H1 (cell line): ENCODE results near the gene OPALIN. TPM values are rescaled to one million over a fixed set of nuclear protein-coding genes. Genes with fewer than 3 reads are reported as not detected.

Experiments
- CTCF ChIA-PET: fragments of 300-600 bp; sonication (Branson Sonifier 250); formaldehyde crosslinking; loops from one replicate; lab custom pipeline; 2021; ENCODE audit not compliant: partially characterized antibody; lab: Charles Lee
- POLR2A ChIA-PET: fragments of 300-600 bp; sonication (Branson Sonifier 250); formaldehyde crosslinking; loops from one replicate; lab custom pipeline; 2021; ENCODE audit warnings: inconsistent platforms; ENCODE audit not compliant: partially characterized antibody; lab: Charles Lee
- DNase-seq, 2 experiments: peaks; one replicate each; pipeline versions ENCODE4 v3.0.0 to v3.0.0-alpha.2; 2010 to 2022; ENCODE audit warnings: low spot score in 2 of 2, low read depth in 1 of 2, mixed read lengths in 1 of 2
- FAIRE-seq: peaks from 2 replicates; lab custom pipeline; 2011; peaks lifted over from hg19 to GRCh38; lab: Jason Lieb, UNC
- H2AFZ ChIP-seq: 2 replicates; pipeline ENCODE4 v1.8.1; 2012; ENCODE audit warnings: low read length, inconsistent platforms
- H2AK5ac ChIP-seq: 2 replicates; pipeline ENCODE4 v1.6.1; 2013; ENCODE audit warnings: low read depth, low read length
- H2BK120ac ChIP-seq: replicated peaks from 2 replicates; pipeline ENCODE3; 2013; ENCODE audit warnings: low read depth, low read length, inconsistent platforms
- H2BK12ac ChIP-seq: 2 replicates; pipeline ENCODE4 v1.6.1; 2013; ENCODE audit warnings: low read depth, low read length
- H2BK15ac ChIP-seq: 2 replicates; pipeline ENCODE4 v1.6.1; 2013; ENCODE audit warnings: low read length
- H2BK20ac ChIP-seq: 2 replicates; pipeline ENCODE4 v1.6.1; 2013; ENCODE audit warnings: low read length
- H2BK5ac ChIP-seq: 2 replicates; pipeline ENCODE4 v1.6.1; 2013; ENCODE audit warnings: low read depth, low read length
- H3K14ac ChIP-seq: 2 replicates; pipeline ENCODE4 v1.6.1; 2013; ENCODE audit warnings: inconsistent platforms; ENCODE audit not compliant: insufficient read length
- H3K18ac ChIP-seq: 2 replicates; pipeline ENCODE4 v1.6.1; 2013; ENCODE audit warnings: low read length; ENCODE audit errors: extremely low read depth
- H3K23ac ChIP-seq: 2 replicates; pipeline ENCODE4 v1.6.1; 2013; ENCODE audit warnings: inconsistent platforms; ENCODE audit not compliant: insufficient read length
- H3K23me2 ChIP-seq: 2 replicates; pipeline ENCODE4 v1.6.1; 2013; ENCODE audit warnings: low read depth, low read length
- H3K27ac ChIP-seq: 2 replicates; pipeline ENCODE4 v1.6.1; 2011; ENCODE audit warnings: low read depth, low read length, inconsistent platforms
- H3K27me3 ChIP-seq, 4 experiments: replicated peaks in 1 of 4; 1 replicate in 1 of 4; 2 replicates in 3 of 4; pipeline versions ENCODE4 v1.6.1 to v1.8.1; 2011 to 2013; ENCODE audit warnings: low read length in 3 of 4, mild to moderate bottlenecking in 3 of 4, inconsistent platforms in 2 of 4, mixed read lengths in 2 of 4, moderate library complexity in 1 of 4; ENCODE audit not compliant: control insufficient read depth in 3 of 4, insufficient read depth in 3 of 4; ENCODE audit errors: extremely low read depth in 1 of 4
- H3K36me3 ChIP-seq, 4 experiments: 2 replicates each; pipeline versions ENCODE4 v1.6.1 to v1.8.1; 2011 to 2013; ENCODE audit warnings: mild to moderate bottlenecking in 4 of 4, low read length in 3 of 4, moderate library complexity in 2 of 4, control low read depth in 1 of 4, inconsistent platforms in 1 of 4; ENCODE audit not compliant: insufficient read depth in 4 of 4, control insufficient read depth in 2 of 4
- H3K4ac ChIP-seq: replicated peaks from 2 replicates; pipeline ENCODE3; 2013; ENCODE audit warnings: low read length, low read depth, mixed read lengths, inconsistent platforms; ENCODE audit not compliant: insufficient read length
- H3K4me1 ChIP-seq, 4 experiments: replicated peaks in 1 of 4; 1 replicate in 1 of 4; 2 replicates in 3 of 4; pipeline versions ENCODE4 v1.6.1 to v1.8.1; 2011 to 2013; ENCODE audit warnings: low read length in 3 of 4, inconsistent platforms in 2 of 4, mixed read lengths in 1 of 4; ENCODE audit not compliant: insufficient read depth in 4 of 4, control insufficient read depth in 3 of 4
- H3K4me2 ChIP-seq, 2 experiments: 2 replicates each; pipeline versions ENCODE4 v1.6.1 to v1.8.1; 2011 to 2013; ENCODE audit warnings: low read depth in 2 of 2, low read length in 2 of 2, control low read depth in 1 of 2, inconsistent platforms in 1 of 2, mild to moderate bottlenecking in 1 of 2; ENCODE audit not compliant: insufficient read depth in 1 of 2
- H3K4me3 ChIP-seq, 4 experiments: fragments of 200-600, 300-600 bp in 1 of 4; sonication (generic), shearing (Covaris generic), sonication (Bioruptor Twin) in 1 of 4; 2 replicates each; pipeline versions ENCODE4 v1.5.1 to v1.8.1; 2011 to 2016; ENCODE audit warnings: low read length in 4 of 4, low read depth in 3 of 4, control low read depth in 2 of 4, inconsistent platforms in 2 of 4, mild to moderate bottlenecking in 2 of 4, mixed read lengths in 1 of 4, moderate library complexity in 1 of 4; ENCODE audit not compliant: insufficient read depth in 2 of 4; ENCODE audit errors: extremely low read depth in 1 of 4
- H3K56ac ChIP-seq: replicated peaks from 2 replicates; pipeline ENCODE3; 2013; ENCODE audit warnings: low read depth, mild to moderate bottlenecking, mixed read lengths, low read length, inconsistent platforms; ENCODE audit not compliant: insufficient read length
- H3K79me1 ChIP-seq: 2 replicates; pipeline ENCODE4 v1.6.1; 2013; ENCODE audit warnings: low read depth, low read length, control low read depth
- H3K79me2 ChIP-seq, 2 experiments: 2 replicates each; pipeline versions ENCODE4 v1.6.1 to v1.8.1; 2012 to 2013; ENCODE audit warnings: low read length in 2 of 2, mild to moderate bottlenecking in 2 of 2, inconsistent platforms in 1 of 2; ENCODE audit not compliant: insufficient read depth in 2 of 2, control insufficient read depth in 1 of 2
- H3K9ac ChIP-seq, 4 experiments: replicated peaks in 1 of 4; 1 replicate in 1 of 4; 2 replicates in 3 of 4; pipeline versions ENCODE4 v1.6.1 to v1.8.1; 2011 to 2013; ENCODE audit warnings: low read depth in 3 of 4, low read length in 3 of 4, control low read depth in 2 of 4, mild to moderate bottlenecking in 2 of 4, moderate library complexity in 2 of 4, inconsistent platforms in 1 of 4; ENCODE audit errors: extremely low read depth in 1 of 4
- H3K9me3 ChIP-seq, 2 experiments: 2 replicates each; pipeline versions ENCODE4 v1.6.1 to v1.8.1; 2012 to 2013; ENCODE audit warnings: mild to moderate bottlenecking in 2 of 2, moderate library complexity in 2 of 2, control low read depth in 1 of 2, inconsistent platforms in 1 of 2, low read depth in 1 of 2, low read length in 1 of 2, mixed read lengths in 1 of 2; ENCODE audit not compliant: insufficient read depth in 2 of 2
- H4K20me1 ChIP-seq, 2 experiments: replicated peaks in 1 of 2; 2 replicates each; pipeline versions ENCODE3 to v1.8.1; 2011 to 2013; ENCODE audit warnings: inconsistent platforms in 2 of 2, low read length in 2 of 2, mild to moderate bottlenecking in 1 of 2; ENCODE audit not compliant: insufficient read depth in 2 of 2, control insufficient read depth in 1 of 2
- H4K5ac ChIP-seq: 2 replicates; pipeline ENCODE4 v1.6.1; 2013; ENCODE audit warnings: low read length, low read depth, mixed read lengths, inconsistent platforms; ENCODE audit not compliant: insufficient read length
- H4K8ac ChIP-seq: 2 replicates; pipeline ENCODE4 v1.8.0; 2013; ENCODE audit warnings: mild to moderate bottlenecking, moderate library complexity, low read length, inconsistent platforms; ENCODE audit not compliant: insufficient read depth; ENCODE audit errors: extremely low read depth
- H4K91ac ChIP-seq: replicated peaks from 2 replicates; pipeline ENCODE3; 2013; ENCODE audit warnings: low read length, mixed read lengths, inconsistent platforms; ENCODE audit not compliant: insufficient read length
- CTBP2 ChIP-seq: IDR thresholded peaks from 2 replicates; pipeline ENCODE4 v1.7.0; 2011; ENCODE audit warnings: borderline replicate concordance, mild to moderate bottlenecking, moderate library complexity, mixed read lengths, low read length; ENCODE audit not compliant: insufficient read depth, insufficient read length
- GTF2F1 ChIP-seq: IDR thresholded peaks from 2 replicates; pipeline ENCODE4 v1.6.1; 2012; ENCODE audit warnings: low read depth, low read length, improper control_type of control experiment, borderline replicate concordance
- WGBS, 2 experiments: shearing (Covaris generic) in 1 of 2; methylation state at CpG; one replicate each; pipeline versions ENCODE4 v1.1.6 to v1.1.7; 2013 to 2015; ENCODE audit warnings: low lambda C conversion rate in 2 of 2, mixed read lengths in 2 of 2, inconsistent platforms in 1 of 2, low coverage in 1 of 2, missing lambda C conversion rate in 1 of 2; ENCODE audit not compliant: insufficient replicate concordance in 2 of 2, insufficient coverage in 1 of 2, insufficient read length in 1 of 2; ENCODE audit errors: extremely low coverage in 1 of 2, missing lambda C conversion rate in 1 of 2; 5-methylcytosine and 5-hydroxymethylcytosine counted together
- polyA plus RNA-seq, 7 experiments: library from polyadenylated mRNA; depleted of rRNA in 3 of 7; stranded (reverse) in 5 of 7; unstranded in 2 of 7; fragments of >200 nt in 5 of 7; fragments of 200-250 nt in 2 of 7; gene quantifications; 1 replicate in 5 of 7; 2 replicates in 1 of 7; 4 replicates in 1 of 7; pipeline versions ENCODE4 v1.2.1 to v1.2.3, GENCODE V29; 2011 to 2013; ENCODE audit warnings: missing spikeins in 2 of 7, mixed read lengths in 2 of 7
- total RNA-seq: library from RNA; stranded (reverse); fragmentation: NEBNext Ultra II Directional; extraction: Animal tissue kit (Norgen Biotek cat#: 25700); gene quantifications from 2 replicates; pipeline ENCODE4 v1.2.1, GENCODE V29; 2021

OPALIN gene
- total and polyA plus RNA-seq, 2 of the 8 experiments (the other 6 are each of a cell fraction or from before 2014, with no cell fraction given) = 0.03 TPM; not detected in 1

DNA sequence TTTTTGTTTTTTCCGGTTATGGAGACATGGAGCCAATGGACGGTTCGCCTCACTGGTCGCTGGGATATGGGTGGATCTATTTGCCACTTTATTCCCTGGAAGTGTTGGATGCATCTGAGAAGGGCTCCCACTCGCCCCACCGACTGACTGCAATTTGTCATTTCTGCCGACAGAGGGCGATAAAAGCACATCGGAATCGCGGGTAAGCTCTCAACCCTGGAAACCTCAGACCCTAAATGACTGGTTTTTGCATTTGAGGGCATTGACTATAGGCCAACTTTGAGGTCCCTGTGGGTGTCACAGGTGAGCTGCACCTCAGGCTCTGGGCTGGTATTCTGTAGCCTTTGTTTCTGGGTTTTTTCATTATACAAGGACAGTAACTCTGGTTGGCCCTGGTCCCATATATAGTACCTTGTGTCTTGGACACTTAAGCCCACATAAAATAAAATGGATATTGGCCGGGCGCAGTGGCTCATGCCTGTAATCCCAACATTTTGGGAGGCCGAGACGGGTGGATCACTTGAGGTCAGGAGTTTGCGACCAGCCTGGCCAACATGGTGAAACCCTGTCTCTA lies 11.9 kb upstream of the OPALIN start:
- no peak overlapping the region for H3K4ac ChIP-seq
- FAIRE-seq (peak; percentile 96), DNase-seq (peak; percentile 43 to 88)
- no peak overlapping the region for H2BK120ac ChIP-seq
- CTCF ChIA-PET = interaction anchor here (0.6 to 12.6 kb wide), 56 partner anchors 8 to 848 kb away, joined by 3 to 197 read pairs (median 4); partner anchors contain the start of genes OPALIN and TLL2
- H3K23me2 ChIP-seq = peaks cover 4% of the 10 kb centered on the region
- H3K36me3 ChIP-seq = no peaks in the 10 kb centered on the region
- no peak overlapping the region for H2BK20ac ChIP-seq
- H3K9ac ChIP-seq = no peak overlapping the region
- H3K56ac ChIP-seq = no peak overlapping the region
- no peak overlapping the region for H2AFZ ChIP-seq
- H2BK12ac ChIP-seq = 0 out of 2 replicates have a peak overlapping the region, but pooled peaks have one; percentile 41
- no peaks in the 10 kb centered on the region for H3K79me1 ChIP-seq
- H2AK5ac ChIP-seq = no peak overlapping the region
- no peaks in the 10 kb centered on the region for H3K79me2 ChIP-seq
- no peak overlapping the region for H3K14ac ChIP-seq
- peaks cover 0 to 12% (median 5%) of the 10 kb centered on the region in 4 experiments; a peak in 6 of 7 replicates for H3K4me1 ChIP-seq
- H4K20me1 ChIP-seq = no peaks in the 10 kb centered on the region
- H3K9me3 ChIP-seq = no peaks in the 10 kb centered on the region
- H3K27ac ChIP-seq = no peak overlapping the region
- no peak overlapping the region for H4K8ac ChIP-seq
- H2BK5ac ChIP-seq = no peak overlapping the region
- no peak overlapping the region for H3K18ac ChIP-seq
- no peak overlapping the region for H3K23ac ChIP-seq
- POLR2A ChIA-PET = interaction anchor here (0.6 to 1.1 kb wide), 3 partner anchors 127 to 245 kb away, joined by 3 read pairs; partner anchors contain the start of gene ZNF518A
- no peak overlapping the region for H4K5ac ChIP-seq
- H3K4me3 ChIP-seq = no peak overlapping the region
- WGBS, 2 experiments = 41% methylated on average over 16 of the region's 16 CpGs; no CpG with 5 or more reads in 1 of the 2 experiments
- no peak overlapping the region for H3K4me2 ChIP-seq
- H2BK15ac ChIP-seq = no peak overlapping the region
- no peak overlapping the region for H4K91ac ChIP-seq
- H3K27me3 ChIP-seq = peaks cover 0 to 3% (median 1%) of the 10 kb centered on the region in 4 experiments; a peak in 3 of 7 replicates
- no peak for TF ChIP-seq CTBP2
- no peak for TF ChIP-seq GTF2F1
